WTC11 (cell line): Measurements from ENCODE around the gene TAF1B. TPM values are rescaled to one million over a fixed set of nuclear protein-coding genes. Genes with fewer than 3 reads are reported as not detected.

ENCODE experiments used
- ATAC-seq: fragments of 200-7000 bp; cut with Tn5 transposase; 2 replicates; pipeline ENCODE4 v1.10.0; 2021; ENCODE audit warnings: mild to moderate bottlenecking, moderate library complexity
- CTCF ChIA-PET: fragments of 300-600 bp; sonication (Branson Sonifier 250); formaldehyde crosslinking; loops from one replicate; lab custom pipeline; 2021; ENCODE audit warnings: antibody characterized with exemption; lab: Charles Lee
- POLR2A ChIA-PET: fragments of 350-600 bp; sonication (Branson Sonifier 250); formaldehyde crosslinking; loops from one replicate; lab custom pipeline; 2021; ENCODE audit warnings: antibody characterized with exemption; lab: Charles Lee
- DNase-seq: peaks from one replicate; pipeline ENCODE4 v3.0.0; 2021; ENCODE audit warnings: low spot score
- H3K27ac Mint-ChIP-seq: 2 replicates; pipeline ENCODE4 v1.8.0; 2021; ENCODE audit warnings: mixed read lengths
- H3K27me3 Mint-ChIP-seq: 2 replicates; pipeline ENCODE4 v1.8.0; 2021; ENCODE audit warnings: low read depth, mild to moderate bottlenecking, moderate library complexity, mixed read lengths
- H3K36me3 Mint-ChIP-seq: 2 replicates; pipeline ENCODE4 v1.8.0; 2021; ENCODE audit warnings: mixed read lengths
- H3K4me1 Mint-ChIP-seq: 2 replicates; pipeline ENCODE4 v1.8.0; 2022; ENCODE audit warnings: mixed read lengths
- H3K4me3 Mint-ChIP-seq: 2 replicates; pipeline ENCODE4 v1.8.0; 2021; ENCODE audit warnings: mild to moderate bottlenecking, moderate library complexity, mixed read lengths
- H3K9me3 Mint-ChIP-seq: 2 replicates; pipeline ENCODE4 v1.8.0; 2021; ENCODE audit warnings: mixed read lengths
- CREB1 ChIP-seq: sonication (generic); formaldehyde crosslinking; IDR thresholded peaks from 2 replicates; pipeline ENCODE4 v1.8.0; 2023; ENCODE audit warnings: mild to moderate bottlenecking, missing genetic modification reagents
- ESRRA ChIP-seq: sonication (generic); formaldehyde crosslinking; IDR thresholded peaks from 2 replicates; pipeline ENCODE4 v1.8.1; 2022; ENCODE audit warnings: mild to moderate bottlenecking, missing genetic modification reagents, borderline replicate concordance
- FOXP1 ChIP-seq: sonication (generic); formaldehyde crosslinking; IDR thresholded peaks from 2 replicates; pipeline ENCODE4 v1.8.0; 2022; ENCODE audit warnings: missing genetic modification reagents, mild to moderate bottlenecking, moderate library complexity, borderline replicate concordance
- JUN ChIP-seq: sonication (generic); formaldehyde crosslinking; IDR thresholded peaks from 2 replicates; pipeline ENCODE4 v1.8.0; 2023; ENCODE audit warnings: mild to moderate bottlenecking, missing genetic modification reagents
- ZNF138 ChIP-seq: sonication (generic); formaldehyde crosslinking; conservative IDR thresholded peaks from 2 replicates; pipeline ENCODE4 v1.8.1; 2022; ENCODE audit warnings: mild to moderate bottlenecking, moderate library complexity, missing genetic modification reagents
- ZNF232 ChIP-seq: sonication (generic); formaldehyde crosslinking; IDR thresholded peaks from 2 replicates; pipeline ENCODE4 v1.8.0; 2022; ENCODE audit warnings: mild to moderate bottlenecking, missing genetic modification reagents
- total RNA-seq: library from RNA; stranded (reverse); gene quantifications from 3 replicates; pipeline ENCODE4 v1.2.3, GENCODE V29; 2021
- TF ChIP-seq, protein P1 (sequence below): sonication (generic); formaldehyde crosslinking; conservative IDR thresholded peaks from 2 replicates; pipeline ENCODE4 v1.8.1; 2023; ENCODE audit warnings: mild to moderate bottlenecking, low read depth, missing genetic modification reagents, moderate library complexity
- TF ChIP-seq, protein P2 (sequence below): sonication (generic); formaldehyde crosslinking; IDR thresholded peaks from 2 replicates; pipeline ENCODE4 v1.8.0; 2022; ENCODE audit warnings: mild to moderate bottlenecking, missing genetic modification reagents
- TF ChIP-seq, protein P3 (sequence below): fragments of 200-600 bp; IDR thresholded peaks from 2 replicates; pipeline ENCODE4 v1.8.0; 2022; ENCODE audit warnings: antibody characterized with exemption
- TF ChIP-seq, protein P4 (sequence below): sonication (generic); formaldehyde crosslinking; IDR thresholded peaks from 2 replicates; pipeline ENCODE4 v1.8.0; 2022; ENCODE audit warnings: missing genetic modification reagents
- TF ChIP-seq, protein P5 (sequence below): sonication (generic); formaldehyde crosslinking; IDR thresholded peaks from 2 replicates; pipeline ENCODE4 v1.8.0; 2023; ENCODE audit warnings: missing genetic modification reagents, mild to moderate bottlenecking, borderline replicate concordance
- TF ChIP-seq, protein P6 (sequence below): sonication (generic); formaldehyde crosslinking; IDR thresholded peaks from 2 replicates; pipeline ENCODE4 v1.8.1; 2022; ENCODE audit warnings: missing genetic modification reagents, borderline replicate concordance
- TF ChIP-seq, protein P7 (sequence below): sonication (generic); formaldehyde crosslinking; IDR thresholded peaks from 2 replicates; pipeline ENCODE4 v1.8.1; 2023; ENCODE audit warnings: mild to moderate bottlenecking, missing genetic modification reagents, moderate library complexity
- TF ChIP-seq, protein P8 (sequence below): sonication (generic); formaldehyde crosslinking; IDR thresholded peaks from 2 replicates; pipeline ENCODE4 v1.8.0; 2022; ENCODE audit warnings: mild to moderate bottlenecking, missing genetic modification reagents
- TF ChIP-seq, protein P9 (sequence below): sonication (generic); formaldehyde crosslinking; IDR thresholded peaks from 2 replicates; pipeline ENCODE4 v1.8.1; 2023; ENCODE audit warnings: mild to moderate bottlenecking, moderate library complexity, missing genetic modification reagents

TAF1B gene
- total RNA-seq, 1 experiment from 2014 or later: 28.8 TPM

DNA sequence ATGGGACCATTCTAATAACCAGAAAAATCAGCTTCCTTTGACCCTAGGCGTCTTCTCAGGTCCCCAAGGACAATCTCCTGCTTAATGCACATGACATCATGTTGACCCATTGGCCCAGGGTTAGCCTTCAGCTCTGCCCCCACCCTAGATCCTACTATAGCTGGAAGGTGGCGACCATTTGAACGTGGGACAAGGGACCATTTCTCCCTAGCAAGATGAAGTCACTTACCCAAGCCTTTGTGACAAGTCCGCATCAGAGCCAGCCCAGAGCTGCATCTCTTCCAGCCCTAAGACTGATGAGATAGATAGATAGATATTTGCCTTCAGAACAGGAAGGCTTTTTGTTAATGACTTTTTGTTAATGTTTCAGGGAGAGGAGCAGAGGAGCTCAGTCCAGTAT is 28.2 kb upstream of the TAF1B start:
- ATAC-seq: no peak

DNA sequence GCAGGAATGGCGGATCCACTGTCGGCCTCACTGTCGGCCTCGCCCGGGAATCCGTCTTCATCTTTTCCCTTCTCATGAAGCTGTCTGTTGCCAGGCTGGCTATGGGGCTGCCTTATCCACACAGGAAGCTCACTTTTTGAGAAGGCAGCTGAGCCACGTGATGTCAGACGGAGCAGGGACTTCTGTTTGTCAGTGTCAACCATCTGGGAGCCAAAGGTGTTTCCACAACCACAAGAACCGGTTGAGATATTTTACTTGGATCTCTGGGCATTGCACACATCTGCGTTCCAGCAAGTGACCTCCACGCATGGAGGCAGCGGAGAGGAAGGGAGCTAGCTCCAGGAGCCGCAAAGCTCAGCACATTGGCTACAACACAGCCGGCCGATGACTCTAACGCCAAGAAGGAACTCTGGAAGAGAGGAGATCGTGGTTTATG is 27.4 kb upstream of the TAF1B start:
- ChIA-PET CTCF (interaction anchor here (1.0 to 5.7 kb wide), 8 partner anchors 15 to 619 kb away, joined by 3 to 56 read pairs (median 12); partner anchors contain the start of gene TAF1B), POLR2A (no interaction called here)
- ATAC-seq (no peak), DNase-seq (no peak)
- H3K9me3 Mint-ChIP-seq: no peaks in the 10 kb centered on the region
- H3K27ac Mint-ChIP-seq: no peak overlapping the region
- no peak overlapping the region for H3K4me3 Mint-ChIP-seq
- H3K27me3 Mint-ChIP-seq: 0 out of 2 replicates have a peak, but pooled peaks cover 4% of the 10 kb centered on the region
- H3K4me1 Mint-ChIP-seq: peaks cover 12% of the 10 kb centered on the region
- no peaks in the 10 kb centered on the region for H3K36me3 Mint-ChIP-seq
- TF ChIP-seq, protein P1, sequence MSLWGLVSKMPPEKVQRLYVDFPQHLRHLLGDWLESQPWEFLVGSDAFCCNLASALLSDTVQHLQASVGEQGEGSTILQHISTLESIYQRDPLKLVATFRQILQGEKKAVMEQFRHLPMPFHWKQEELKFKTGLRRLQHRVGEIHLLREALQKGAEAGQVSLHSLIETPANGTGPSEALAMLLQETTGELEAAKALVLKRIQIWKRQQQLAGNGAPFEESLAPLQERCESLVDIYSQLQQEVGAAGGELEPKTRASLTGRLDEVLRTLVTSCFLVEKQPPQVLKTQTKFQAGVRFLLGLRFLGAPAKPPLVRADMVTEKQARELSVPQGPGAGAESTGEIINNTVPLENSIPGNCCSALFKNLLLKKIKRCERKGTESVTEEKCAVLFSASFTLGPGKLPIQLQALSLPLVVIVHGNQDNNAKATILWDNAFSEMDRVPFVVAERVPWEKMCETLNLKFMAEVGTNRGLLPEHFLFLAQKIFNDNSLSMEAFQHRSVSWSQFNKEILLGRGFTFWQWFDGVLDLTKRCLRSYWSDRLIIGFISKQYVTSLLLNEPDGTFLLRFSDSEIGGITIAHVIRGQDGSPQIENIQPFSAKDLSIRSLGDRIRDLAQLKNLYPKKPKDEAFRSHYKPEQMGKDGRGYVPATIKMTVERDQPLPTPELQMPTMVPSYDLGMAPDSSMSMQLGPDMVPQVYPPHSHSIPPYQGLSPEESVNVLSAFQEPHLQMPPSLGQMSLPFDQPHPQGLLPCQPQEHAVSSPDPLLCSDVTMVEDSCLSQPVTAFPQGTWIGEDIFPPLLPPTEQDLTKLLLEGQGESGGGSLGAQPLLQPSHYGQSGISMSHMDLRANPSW (CRISPR knock-in tag): no peak
- TF ChIP-seq, protein P2, sequence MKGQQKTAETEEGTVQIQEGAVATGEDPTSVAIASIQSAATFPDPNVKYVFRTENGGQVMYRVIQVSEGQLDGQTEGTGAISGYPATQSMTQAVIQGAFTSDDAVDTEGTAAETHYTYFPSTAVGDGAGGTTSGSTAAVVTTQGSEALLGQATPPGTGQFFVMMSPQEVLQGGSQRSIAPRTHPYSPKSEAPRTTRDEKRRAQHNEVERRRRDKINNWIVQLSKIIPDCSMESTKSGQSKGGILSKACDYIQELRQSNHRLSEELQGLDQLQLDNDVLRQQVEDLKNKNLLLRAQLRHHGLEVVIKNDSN (CRISPR knock-in tag): no peak
- TF ChIP-seq ESRRA (CRISPR knock-in tag) (no peak), JUN (CRISPR knock-in tag) (no peak), ZNF232 (CRISPR knock-in tag) (no peak)
- TF ChIP-seq, protein P3, sequence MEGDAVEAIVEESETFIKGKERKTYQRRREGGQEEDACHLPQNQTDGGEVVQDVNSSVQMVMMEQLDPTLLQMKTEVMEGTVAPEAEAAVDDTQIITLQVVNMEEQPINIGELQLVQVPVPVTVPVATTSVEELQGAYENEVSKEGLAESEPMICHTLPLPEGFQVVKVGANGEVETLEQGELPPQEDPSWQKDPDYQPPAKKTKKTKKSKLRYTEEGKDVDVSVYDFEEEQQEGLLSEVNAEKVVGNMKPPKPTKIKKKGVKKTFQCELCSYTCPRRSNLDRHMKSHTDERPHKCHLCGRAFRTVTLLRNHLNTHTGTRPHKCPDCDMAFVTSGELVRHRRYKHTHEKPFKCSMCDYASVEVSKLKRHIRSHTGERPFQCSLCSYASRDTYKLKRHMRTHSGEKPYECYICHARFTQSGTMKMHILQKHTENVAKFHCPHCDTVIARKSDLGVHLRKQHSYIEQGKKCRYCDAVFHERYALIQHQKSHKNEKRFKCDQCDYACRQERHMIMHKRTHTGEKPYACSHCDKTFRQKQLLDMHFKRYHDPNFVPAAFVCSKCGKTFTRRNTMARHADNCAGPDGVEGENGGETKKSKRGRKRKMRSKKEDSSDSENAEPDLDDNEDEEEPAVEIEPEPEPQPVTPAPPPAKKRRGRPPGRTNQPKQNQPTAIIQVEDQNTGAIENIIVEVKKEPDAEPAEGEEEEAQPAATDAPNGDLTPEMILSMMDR: no peak
- TF ChIP-seq, protein P4, sequence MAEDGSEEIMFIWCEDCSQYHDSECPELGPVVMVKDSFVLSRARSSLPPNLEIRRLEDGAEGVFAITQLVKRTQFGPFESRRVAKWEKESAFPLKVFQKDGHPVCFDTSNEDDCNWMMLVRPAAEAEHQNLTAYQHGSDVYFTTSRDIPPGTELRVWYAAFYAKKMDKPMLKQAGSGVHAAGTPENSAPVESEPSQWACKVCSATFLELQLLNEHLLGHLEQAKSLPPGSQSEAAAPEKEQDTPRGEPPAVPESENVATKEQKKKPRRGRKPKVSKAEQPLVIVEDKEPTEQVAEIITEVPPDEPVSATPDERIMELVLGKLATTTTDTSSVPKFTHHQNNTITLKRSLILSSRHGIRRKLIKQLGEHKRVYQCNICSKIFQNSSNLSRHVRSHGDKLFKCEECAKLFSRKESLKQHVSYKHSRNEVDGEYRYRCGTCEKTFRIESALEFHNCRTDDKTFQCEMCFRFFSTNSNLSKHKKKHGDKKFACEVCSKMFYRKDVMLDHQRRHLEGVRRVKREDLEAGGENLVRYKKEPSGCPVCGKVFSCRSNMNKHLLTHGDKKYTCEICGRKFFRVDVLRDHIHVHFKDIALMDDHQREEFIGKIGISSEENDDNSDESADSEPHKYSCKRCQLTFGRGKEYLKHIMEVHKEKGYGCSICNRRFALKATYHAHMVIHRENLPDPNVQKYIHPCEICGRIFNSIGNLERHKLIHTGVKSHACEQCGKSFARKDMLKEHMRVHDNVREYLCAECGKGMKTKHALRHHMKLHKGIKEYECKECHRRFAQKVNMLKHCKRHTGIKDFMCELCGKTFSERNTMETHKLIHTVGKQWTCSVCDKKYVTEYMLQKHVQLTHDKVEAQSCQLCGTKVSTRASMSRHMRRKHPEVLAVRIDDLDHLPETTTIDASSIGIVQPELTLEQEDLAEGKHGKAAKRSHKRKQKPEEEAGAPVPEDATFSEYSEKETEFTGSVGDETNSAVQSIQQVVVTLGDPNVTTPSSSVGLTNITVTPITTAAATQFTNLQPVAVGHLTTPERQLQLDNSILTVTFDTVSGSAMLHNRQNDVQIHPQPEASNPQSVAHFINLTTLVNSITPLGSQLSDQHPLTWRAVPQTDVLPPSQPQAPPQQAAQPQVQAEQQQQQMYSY (CRISPR knock-in tag): no peak
- TF ChIP-seq, protein P5, sequence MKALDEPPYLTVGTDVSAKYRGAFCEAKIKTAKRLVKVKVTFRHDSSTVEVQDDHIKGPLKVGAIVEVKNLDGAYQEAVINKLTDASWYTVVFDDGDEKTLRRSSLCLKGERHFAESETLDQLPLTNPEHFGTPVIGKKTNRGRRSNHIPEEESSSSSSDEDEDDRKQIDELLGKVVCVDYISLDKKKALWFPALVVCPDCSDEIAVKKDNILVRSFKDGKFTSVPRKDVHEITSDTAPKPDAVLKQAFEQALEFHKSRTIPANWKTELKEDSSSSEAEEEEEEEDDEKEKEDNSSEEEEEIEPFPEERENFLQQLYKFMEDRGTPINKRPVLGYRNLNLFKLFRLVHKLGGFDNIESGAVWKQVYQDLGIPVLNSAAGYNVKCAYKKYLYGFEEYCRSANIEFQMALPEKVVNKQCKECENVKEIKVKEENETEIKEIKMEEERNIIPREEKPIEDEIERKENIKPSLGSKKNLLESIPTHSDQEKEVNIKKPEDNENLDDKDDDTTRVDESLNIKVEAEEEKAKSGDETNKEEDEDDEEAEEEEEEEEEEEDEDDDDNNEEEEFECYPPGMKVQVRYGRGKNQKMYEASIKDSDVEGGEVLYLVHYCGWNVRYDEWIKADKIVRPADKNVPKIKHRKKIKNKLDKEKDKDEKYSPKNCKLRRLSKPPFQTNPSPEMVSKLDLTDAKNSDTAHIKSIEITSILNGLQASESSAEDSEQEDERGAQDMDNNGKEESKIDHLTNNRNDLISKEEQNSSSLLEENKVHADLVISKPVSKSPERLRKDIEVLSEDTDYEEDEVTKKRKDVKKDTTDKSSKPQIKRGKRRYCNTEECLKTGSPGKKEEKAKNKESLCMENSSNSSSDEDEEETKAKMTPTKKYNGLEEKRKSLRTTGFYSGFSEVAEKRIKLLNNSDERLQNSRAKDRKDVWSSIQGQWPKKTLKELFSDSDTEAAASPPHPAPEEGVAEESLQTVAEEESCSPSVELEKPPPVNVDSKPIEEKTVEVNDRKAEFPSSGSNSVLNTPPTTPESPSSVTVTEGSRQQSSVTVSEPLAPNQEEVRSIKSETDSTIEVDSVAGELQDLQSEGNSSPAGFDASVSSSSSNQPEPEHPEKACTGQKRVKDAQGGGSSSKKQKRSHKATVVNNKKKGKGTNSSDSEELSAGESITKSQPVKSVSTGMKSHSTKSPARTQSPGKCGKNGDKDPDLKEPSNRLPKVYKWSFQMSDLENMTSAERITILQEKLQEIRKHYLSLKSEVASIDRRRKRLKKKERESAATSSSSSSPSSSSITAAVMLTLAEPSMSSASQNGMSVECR (CRISPR knock-in tag): no peak

More for the DNA sequence above, 28.2 kb upstream of the TAF1B start:
- no peak for DNase-seq
- peaks cover 9% of the 10 kb centered on the region for H3K4me1 Mint-ChIP-seq
- H3K27ac Mint-ChIP-seq: no peak overlapping the region
- H3K36me3 Mint-ChIP-seq: no peaks in the 10 kb centered on the region
- no peak overlapping the region for H3K4me3 Mint-ChIP-seq
- POLR2A ChIA-PET: no interaction called here
- H3K9me3 Mint-ChIP-seq: no peaks in the 10 kb centered on the region
- CTCF ChIA-PET: interaction anchor here (0.8 to 5.7 kb wide), 16 partner anchors 11 to 620 kb away, joined by 3 to 56 read pairs (median 8); partner anchors contain the start of gene TAF1B
- 0 out of 2 replicates have a peak, but pooled peaks cover 4% of the 10 kb centered on the region for H3K27me3 Mint-ChIP-seq
- TF ChIP-seq, protein P6, sequence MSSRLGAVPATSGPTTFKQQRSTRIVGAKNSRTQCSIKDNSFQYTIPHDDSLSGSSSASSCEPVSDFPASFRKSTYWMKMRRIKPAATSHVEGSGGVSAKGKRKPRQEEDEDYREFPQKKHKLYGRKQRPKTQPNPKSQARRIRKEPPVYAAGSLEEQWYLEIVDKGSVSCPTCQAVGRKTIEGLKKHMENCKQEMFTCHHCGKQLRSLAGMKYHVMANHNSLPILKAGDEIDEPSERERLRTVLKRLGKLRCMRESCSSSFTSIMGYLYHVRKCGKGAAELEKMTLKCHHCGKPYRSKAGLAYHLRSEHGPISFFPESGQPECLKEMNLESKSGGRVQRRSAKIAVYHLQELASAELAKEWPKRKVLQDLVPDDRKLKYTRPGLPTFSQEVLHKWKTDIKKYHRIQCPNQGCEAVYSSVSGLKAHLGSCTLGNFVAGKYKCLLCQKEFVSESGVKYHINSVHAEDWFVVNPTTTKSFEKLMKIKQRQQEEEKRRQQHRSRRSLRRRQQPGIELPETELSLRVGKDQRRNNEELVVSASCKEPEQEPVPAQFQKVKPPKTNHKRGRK: no peak
- no peak for TF ChIP-seq ZNF138 (CRISPR knock-in tag)
- no peak for TF ChIP-seq CREB1
- no peak for TF ChIP-seq FOXP1
- TF ChIP-seq, protein P7, sequence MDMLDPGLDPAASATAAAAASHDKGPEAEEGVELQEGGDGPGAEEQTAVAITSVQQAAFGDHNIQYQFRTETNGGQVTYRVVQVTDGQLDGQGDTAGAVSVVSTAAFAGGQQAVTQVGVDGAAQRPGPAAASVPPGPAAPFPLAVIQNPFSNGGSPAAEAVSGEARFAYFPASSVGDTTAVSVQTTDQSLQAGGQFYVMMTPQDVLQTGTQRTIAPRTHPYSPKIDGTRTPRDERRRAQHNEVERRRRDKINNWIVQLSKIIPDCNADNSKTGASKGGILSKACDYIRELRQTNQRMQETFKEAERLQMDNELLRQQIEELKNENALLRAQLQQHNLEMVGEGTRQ: no peak
- TF ChIP-seq, protein P8, sequence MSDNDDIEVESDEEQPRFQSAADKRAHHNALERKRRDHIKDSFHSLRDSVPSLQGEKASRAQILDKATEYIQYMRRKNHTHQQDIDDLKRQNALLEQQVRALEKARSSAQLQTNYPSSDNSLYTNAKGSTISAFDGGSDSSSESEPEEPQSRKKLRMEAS: no peak
- TF ChIP-seq, protein P9, sequence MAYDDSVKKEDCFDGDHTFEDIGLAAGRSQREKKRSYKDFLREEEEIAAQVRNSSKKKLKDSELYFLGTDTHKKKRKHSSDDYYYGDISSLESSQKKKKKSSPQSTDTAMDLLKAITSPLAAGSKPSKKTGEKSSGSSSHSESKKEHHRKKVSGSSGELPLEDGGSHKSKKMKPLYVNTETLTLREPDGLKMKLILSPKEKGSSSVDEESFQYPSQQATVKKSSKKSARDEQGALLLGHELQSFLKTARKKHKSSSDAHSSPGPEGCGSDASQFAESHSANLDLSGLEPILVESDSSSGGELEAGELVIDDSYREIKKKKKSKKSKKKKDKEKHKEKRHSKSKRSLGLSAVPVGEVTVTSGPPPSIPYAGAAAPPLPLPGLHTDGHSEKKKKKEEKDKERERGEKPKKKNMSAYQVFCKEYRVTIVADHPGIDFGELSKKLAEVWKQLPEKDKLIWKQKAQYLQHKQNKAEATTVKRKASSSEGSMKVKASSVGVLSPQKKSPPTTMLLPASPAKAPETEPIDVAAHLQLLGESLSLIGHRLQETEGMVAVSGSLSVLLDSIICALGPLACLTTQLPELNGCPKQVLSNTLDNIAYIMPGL (CRISPR knock-in tag): no peak
